ENCODE results near the gene PLK5. TPM values are rescaled to one million over a fixed set of nuclear protein-coding genes. Genes with fewer than 3 reads are reported as not detected.

Gene PLK5
- total and polyA plus RNA-seq, 2 experiments from 2014 or later = 0.97 to 1.2 TPM

- Mint-ChIP-seq H3K4me3 (no peak overlapping the region), H3K9me3 (no peaks in the 10 kb centered on the region), H3K36me3 (ENCODE audit: low read depth) (no peaks in the 10 kb centered on the region), H3K4me1 (no peaks in the 10 kb centered on the region), H3K27ac (no peak overlapping the region), H3K27me3 (ENCODE audit: insufficient read depth, low read depth, poor library complexity) (peaks cover 11% of the 10 kb centered on the region)
- no peak for ATAC-seq
- Histone ChIP-seq H3K4me2 (no peak overlapping the region), H3K4me1 (ENCODE audit: insufficient read depth) (no peaks in the 10 kb centered on the region), H2AFZ (no peak overlapping the region), H3F3A (replicated peaks; ENCODE audit: low read depth) (no peaks in the 10 kb centered on the region), H3K27me3 (ENCODE audit: insufficient read depth) (no peaks in the 10 kb centered on the region), H3K27ac (ENCODE audit: low read depth) (no peak overlapping the region), H3K36me3 (ENCODE audit: insufficient read depth) (no peaks in the 10 kb centered on the region), H3K4me3 (no peak overlapping the region), H3K9me2 (ENCODE audit: insufficient read depth) (no peaks in the 10 kb centered on the region), H3K79me2 (replicated peaks; ENCODE audit: insufficient read depth) (no peaks in the 10 kb centered on the region), H4K20me1 (replicated peaks; ENCODE audit: insufficient read depth) (no peaks in the 10 kb centered on the region)
- TF ChIP-seq CREB1 (CRISPR knock-in tag; IDR thresholded peaks at IDR 0.05; ENCODE audit: low read depth) (no peak), ETS1 (IDR thresholded peaks at IDR 0.05) (no peak), REST (IDR thresholded peaks at IDR 0.05; ENCODE audit: unreplicated experiment) (no peak), ZNF331 (CRISPR knock-in tag; IDR thresholded peaks at IDR 0.05; ENCODE audit: low read depth) (no peak), JUNB (IDR thresholded peaks at IDR 0.05; ENCODE audit: unreplicated experiment) (no peak), POLR2AphosphoS5 (IDR thresholded peaks at IDR 0.05; ENCODE audit: low read depth) (no peak), ZNF462 (CRISPR knock-in tag; IDR thresholded peaks at IDR 0.05) (no peak), ZNF114 (CRISPR knock-in tag; IDR thresholded peaks at IDR 0.05) (no peak), EZH2 (IDR thresholded peaks at IDR 0.05; ENCODE audit: low read depth, unreplicated experiment) (no peak), STAT1 (IDR thresholded peaks at IDR 0.05; ENCODE audit: unreplicated experiment) (no peak), CTCF (conservative IDR thresholded peaks at IDR 0.05; ENCODE audit: low read depth in 2 of 2) (no peak), NANOG (IDR thresholded peaks at IDR 0.05; ENCODE audit: borderline replicate concordance) (no peak), EZH2phosphoT487 (IDR thresholded peaks at IDR 0.05; ENCODE audit: unreplicated experiment) (no peak)
- no peak for DNase-seq (ENCODE audit: low spot score)
Measured at GRCh38 chr19:1532003-1532402, 8.1 kb downstream of the PLK5 start.

Data from GM23338 (cell line).